GM23248 (cell line): ENCODE data around the gene ELK3.

Experiments
- EZH2 ChIP-seq: fragments of 200-600 bp; sonication (generic); IDR thresholded peaks from 2 replicates; pipeline ENCODE4 v1.6.1; 2018; ENCODE audit warnings: antibody characterized with exemption, mild to moderate bottlenecking; ENCODE audit not compliant: insufficient read depth, poor library complexity, severe bottlenecking
- EZH2phosphoT487 ChIP-seq: fragments of 200-600 bp; sonication (generic); IDR thresholded peaks from 2 replicates; pipeline ENCODE4 v1.6.1; 2018; ENCODE audit warnings: antibody characterized with exemption, moderate library complexity, mild to moderate bottlenecking, low read depth; ENCODE audit not compliant: insufficient read depth

- TF ChIP-seq EZH2: no peak
- no peak for TF ChIP-seq EZH2phosphoT487
Measured at GRCh38 chr12:96302687-96303310, 108.6 kb downstream of the ELK3 start.
